ENCODE measurements around the gene RFXAP.

DNA sequence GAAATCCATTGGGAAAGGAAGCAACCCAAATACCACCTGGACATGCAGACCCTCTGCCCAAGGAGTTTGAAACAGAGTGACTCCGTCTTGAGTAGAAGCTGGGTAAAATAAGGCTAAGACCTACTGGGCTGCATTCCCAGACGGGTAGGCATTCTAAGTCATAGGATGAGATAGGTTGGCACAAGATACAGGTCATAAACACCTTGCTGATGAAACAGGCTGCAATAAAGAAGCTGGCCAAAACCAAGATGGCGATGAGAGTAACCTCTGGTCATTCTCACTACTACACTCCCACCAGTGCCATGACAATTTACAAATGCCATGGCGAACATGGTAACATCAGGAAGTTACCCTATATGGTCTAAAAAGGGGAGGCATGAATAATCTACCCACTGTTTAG lies 40.2 kb downstream of the RFXAP start:
- no peak for TF ChIP-seq EZH2 (IDR thresholded peaks at IDR 0.05; ENCODE audit: insufficient read depth, low read length)
- TF ChIP-seq, protein P1, sequence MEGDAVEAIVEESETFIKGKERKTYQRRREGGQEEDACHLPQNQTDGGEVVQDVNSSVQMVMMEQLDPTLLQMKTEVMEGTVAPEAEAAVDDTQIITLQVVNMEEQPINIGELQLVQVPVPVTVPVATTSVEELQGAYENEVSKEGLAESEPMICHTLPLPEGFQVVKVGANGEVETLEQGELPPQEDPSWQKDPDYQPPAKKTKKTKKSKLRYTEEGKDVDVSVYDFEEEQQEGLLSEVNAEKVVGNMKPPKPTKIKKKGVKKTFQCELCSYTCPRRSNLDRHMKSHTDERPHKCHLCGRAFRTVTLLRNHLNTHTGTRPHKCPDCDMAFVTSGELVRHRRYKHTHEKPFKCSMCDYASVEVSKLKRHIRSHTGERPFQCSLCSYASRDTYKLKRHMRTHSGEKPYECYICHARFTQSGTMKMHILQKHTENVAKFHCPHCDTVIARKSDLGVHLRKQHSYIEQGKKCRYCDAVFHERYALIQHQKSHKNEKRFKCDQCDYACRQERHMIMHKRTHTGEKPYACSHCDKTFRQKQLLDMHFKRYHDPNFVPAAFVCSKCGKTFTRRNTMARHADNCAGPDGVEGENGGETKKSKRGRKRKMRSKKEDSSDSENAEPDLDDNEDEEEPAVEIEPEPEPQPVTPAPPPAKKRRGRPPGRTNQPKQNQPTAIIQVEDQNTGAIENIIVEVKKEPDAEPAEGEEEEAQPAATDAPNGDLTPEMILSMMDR (IDR thresholded peaks at IDR 0.05; ENCODE audit: insufficient read depth, low read depth, low read length): no peak
